B cell (primary cell): ENCODE data around the gene WDFY4. TPM values are rescaled to one million over a fixed set of nuclear protein-coding genes. Genes with fewer than 3 reads are reported as not detected.

Experiments used
- ATAC-seq: fragments of 200-7000 bp; cut with Tn5 transposase; one replicate; pipeline ENCODE4 v1.10.0; 2021; ENCODE audit warnings: low read depth, mild to moderate bottlenecking, moderate number of reproducible peaks, moderate library complexity
- CTCF ChIA-PET: fragments of 350-600 bp; sonication (Branson Sonifier 250); formaldehyde crosslinking; loops from one replicate; lab custom pipeline; 2021; ENCODE audit warnings: antibody characterized with exemption, inconsistent platforms; lab: Charles Lee
- POLR2A ChIA-PET: fragments of 350-600 bp; sonication (Branson Sonifier 250); formaldehyde crosslinking; loops from one replicate; lab custom pipeline; 2021; ENCODE audit warnings: antibody characterized with exemption; lab: Charles Lee
- DNase-seq: peaks from one replicate; pipeline ENCODE4 v3.0.0; 2013
- H2AFZ ChIP-seq: 2 replicates; pipeline ENCODE4 v1.6.1; 2012; ENCODE audit warnings: mild to moderate bottlenecking, low read depth, low read length; ENCODE audit not compliant: insufficient read depth, poor library complexity, severe bottlenecking
- H3K27ac ChIP-seq, 2 donors: 1 replicate in 1 of 2; 2 replicates in 1 of 2; pipeline ENCODE4 v1.5.1; 2012 to 2013; ENCODE audit warnings: low read length in 2 of 2, mild to moderate bottlenecking in 2 of 2, moderate library complexity in 1 of 2
- H3K27me3 ChIP-seq, 4 experiments: fragments of 200-600 bp in 1 of 4; sonication (generic) in 1 of 4; replicated peaks in 1 of 4; 1 replicate in 2 of 4; 2 replicates in 2 of 4; pipeline versions ENCODE4 v1.6.1 to v1.7.0; 2013 to 2016; ENCODE audit warnings: low read length in 3 of 4, mild to moderate bottlenecking in 2 of 4, mixed read lengths in 1 of 4, moderate library complexity in 1 of 4; ENCODE audit not compliant: insufficient read depth in 4 of 4, control insufficient read depth in 3 of 4; ENCODE audit errors: control extremely low read depth in 1 of 4
- H3K36me3 ChIP-seq, 2 experiments: replicated peaks in 1 of 2; 1 replicate in 1 of 2; 2 replicates in 1 of 2; pipeline versions ENCODE4 v1.6.1 to v1.7.1; 2013; ENCODE audit warnings: low read length in 1 of 2; ENCODE audit not compliant: insufficient read depth in 2 of 2, control insufficient read depth in 1 of 2; ENCODE audit errors: control extremely low read depth in 1 of 2, extremely low read depth in 1 of 2
- H3K4me1 ChIP-seq, 2 donors: fragments of 200-600 bp in 1 of 2; sonication (generic) in 1 of 2; 1 replicate in 1 of 2; 2 replicates in 1 of 2; pipeline versions ENCODE4 v1.5.1 to v1.6.1; 2013 to 2017; ENCODE audit warnings: low read length in 2 of 2; ENCODE audit not compliant: control insufficient read depth in 2 of 2, insufficient read depth in 2 of 2
- H3K4me2 ChIP-seq: replicated peaks from 2 replicates; pipeline ENCODE3; 2012; ENCODE audit warnings: mild to moderate bottlenecking, low read depth, low read length; ENCODE audit not compliant: poor library complexity, severe bottlenecking
- H3K4me3 ChIP-seq, 5 experiments: fragments of 200-600 bp in 1 of 5; sonication (generic) in 1 of 5; 1 replicate in 3 of 5; 2 replicates in 2 of 5; pipeline versions ENCODE4 v1.5.1 to v1.7.0; 2011 to 2016; ENCODE audit warnings: low read length in 4 of 5, mild to moderate bottlenecking in 4 of 5, low read depth in 2 of 5, control low read depth in 1 of 5, moderate library complexity in 1 of 5; ENCODE audit not compliant: insufficient read depth in 1 of 5; ENCODE audit errors: control extremely low read depth in 1 of 5, extremely low read depth in 1 of 5
- H3K79me2 ChIP-seq: fragments of 200-600 bp; sonication (generic); one replicate; pipeline ENCODE4 v1.6.0; 2016; ENCODE audit warnings: low read length; ENCODE audit not compliant: control insufficient read depth, insufficient read depth
- H3K9ac ChIP-seq: fragments of 200-600 bp; sonication (generic); 2 replicates; pipeline ENCODE4 v1.6.1; 2017; ENCODE audit warnings: mild to moderate bottlenecking, low read length, moderate library complexity
- H3K9me3 ChIP-seq, 3 donors: one replicate each; pipeline versions ENCODE4 v1.6.1 to v1.7.1; 2013; ENCODE audit warnings: low read length in 2 of 3; ENCODE audit not compliant: control insufficient read depth in 2 of 3, insufficient read depth in 1 of 3; ENCODE audit errors: control extremely low read depth in 1 of 3
- H4K20me1 ChIP-seq: 2 replicates; pipeline ENCODE4 v1.6.0; 2012; ENCODE audit warnings: mild to moderate bottlenecking, low read length; ENCODE audit not compliant: insufficient read depth, control insufficient read depth, poor library complexity, severe bottlenecking
- H3K27ac Mint-ChIP-seq: one replicate; pipeline ENCODE4 v1.8.0; 2021; ENCODE audit warnings: mixed read lengths
- H3K27me3 Mint-ChIP-seq: one replicate; pipeline ENCODE4 v1.8.0; 2021; ENCODE audit warnings: mixed read lengths
- H3K4me1 Mint-ChIP-seq: one replicate; pipeline ENCODE4 v1.8.0; 2021; ENCODE audit warnings: mixed read lengths
- H3K4me3 Mint-ChIP-seq: one replicate; pipeline ENCODE4 v1.8.0; 2021; ENCODE audit warnings: mixed read lengths
- H3K9me3 Mint-ChIP-seq: one replicate; pipeline ENCODE4 v1.8.0; 2022; ENCODE audit warnings: mixed read lengths; ENCODE audit not compliant: insufficient read depth
- CTCF ChIP-seq: fragments of 200-600 bp; IDR thresholded peaks from one replicate; pipeline ENCODE4 v1.8.0; 2022; ENCODE audit warnings: antibody characterized with exemption, mild to moderate bottlenecking
- EZH2 ChIP-seq: IDR thresholded peaks from 2 replicates; pipeline ENCODE4 v1.6.1; 2012; ENCODE audit warnings: borderline replicate concordance, low read depth, mild to moderate bottlenecking, moderate library complexity, low read length; ENCODE audit not compliant: insufficient read depth, poor library complexity, severe bottlenecking
- WGBS: methylation state at CpG from one replicate; pipeline ENCODE4 v1.1.5; 2013; ENCODE audit warnings: missing lambda C conversion rate; ENCODE audit not compliant: insufficient coverage; 5-methylcytosine and 5-hydroxymethylcytosine counted together
- intact Hi-C: fragments of 100-400 bp; cut with micrococcal nuclease; formaldehyde crosslinking; loops from one replicate; pipeline ENCODE4 v1.10.0; 2022
- polyA plus RNA-seq: library from polyadenylated mRNA; depleted of rRNA; stranded (reverse); fragments of >200 nt; gene quantifications from 2 replicates; pipeline ENCODE4 v1.2.3, GENCODE V29; 2012
- total RNA-seq, 2 donors: library from RNA; stranded (reverse); fragments of 120-200 nt in 1 of 2; gene quantifications; 1 replicate in 1 of 2; 2 replicates in 1 of 2; pipeline versions ENCODE4 v1.2.3 to v1.2.4, GENCODE V29; 2013 to 2022

The WDFY4 gene
- total and polyA plus RNA-seq, 2 donors (not counting 1 experiment from before 2014, with no cell fraction given): 262 to 560 TPM

GRCh38 chr10:48804740-48805182 is 120.1 kb downstream of the WDFY4 start:
- H3K27me3 Mint-ChIP-seq: no peaks in the 10 kb centered on the region
- Histone ChIP-seq H3K27me3 (no peaks in the 10 kb centered on the region), H3K4me3 (no peak overlapping the region), H3K27ac (peak overlapping the region; percentile 0 to 95), H3K36me3 (peaks cover 3 to 81% of the 10 kb centered on the region in 2 experiments), H3K9ac (no peak overlapping the region), H4K20me1 (peaks cover 62% of the 10 kb centered on the region), H3K79me2 (peaks cover 50% of the 10 kb centered on the region), H2AFZ (no peak overlapping the region), H3K4me1 (peaks cover 55 to 58% of the 10 kb centered on the region in 2 donors), H3K4me2 (peak overlapping the region; percentile 32), H3K9me3 (peaks cover 0 to 4% (median 0%) of the 10 kb centered on the region in 3 donors)
- peak; percentile 68 for DNase-seq
- no peaks in the 10 kb centered on the region for H3K9me3 Mint-ChIP-seq
- peak overlapping the region; percentile 78 for H3K4me3 Mint-ChIP-seq
- H3K4me1 Mint-ChIP-seq: peaks cover 61% of the 10 kb centered on the region
- H3K27ac Mint-ChIP-seq: peak overlapping the region; percentile 96
- WGBS: 6% methylated on average over 5 of the region's 7 CpGs
- intact Hi-C loops: loop anchor here (5.0 kb wide), 2 partner anchors 52 to 122 kb away; partner anchors contain the start of gene WDFY4
- POLR2A ChIA-PET: interaction anchor here (1.2 to 1.5 kb wide), 3 partner anchors 120 to 146 kb away, joined by 3 to 4 read pairs (median 4); partner anchors contain the start of gene WDFY4
- TF ChIP-seq CTCF (no peak), EZH2 (no peak)
- peak; percentile 51 for ATAC-seq
- CTCF ChIA-PET: interaction anchor here (1.2 to 5.8 kb wide), 7 partner anchors 69 to 256 kb away, joined by 3 to 100 read pairs (median 5); partner anchors contain the start of gene WDFY4

- peak overlapping the region; percentile 32 for H3K4me3 Mint-ChIP-seq
- ChIA-PET POLR2A (interaction anchor here (1.2 kb wide), 1 partner anchor 120 kb away, joined by 3 read pairs; the partner anchor contains the start of gene WDFY4), CTCF (interaction anchor here (1.2 to 5.8 kb wide), 3 partner anchors 69 to 256 kb away, joined by 3 to 100 read pairs (median 3); no protein-coding TSS in a partner anchor)
- WGBS: 90% methylated on average over 1 of the region's 1 CpG
- peaks cover 50% of the 10 kb centered on the region for H3K79me2 ChIP-seq
- DNase-seq: no peak
- H3K27ac ChIP-seq: peak overlapping the region in 1 of 2 donors; percentile 95
- H3K4me1 ChIP-seq: peaks cover 48 to 52% of the 10 kb centered on the region in 2 donors
- peaks cover 62% of the 10 kb centered on the region for H4K20me1 ChIP-seq
- no peak for ATAC-seq
- H3K27ac Mint-ChIP-seq: peak overlapping the region; percentile 96
- H3K4me1 Mint-ChIP-seq: peaks cover 55% of the 10 kb centered on the region
- H3K9me3 ChIP-seq: peaks cover 0 to 4% (median 0%) of the 10 kb centered on the region in 3 donors
- H3K9me3 Mint-ChIP-seq: no peaks in the 10 kb centered on the region
- no peak overlapping the region for H2AFZ ChIP-seq
- intact Hi-C loops: no loop called here
- no peaks in the 10 kb centered on the region for H3K27me3 Mint-ChIP-seq
- H3K4me3 ChIP-seq: no peak overlapping the region
- no peaks in the 10 kb centered on the region for H3K27me3 ChIP-seq
- H3K36me3 ChIP-seq: peaks cover 3 to 88% of the 10 kb centered on the region in 2 experiments
- TF ChIP-seq EZH2 (no peak), CTCF (no peak)
- no peak overlapping the region for H3K9ac ChIP-seq
- peak overlapping the region; percentile 32 for H3K4me2 ChIP-seq
Measured at GRCh38 chr10:48805411-48805810, 120.7 kb downstream of the WDFY4 start.
